ENCODE results near the gene TARP.

Gene TARP

DNA sequence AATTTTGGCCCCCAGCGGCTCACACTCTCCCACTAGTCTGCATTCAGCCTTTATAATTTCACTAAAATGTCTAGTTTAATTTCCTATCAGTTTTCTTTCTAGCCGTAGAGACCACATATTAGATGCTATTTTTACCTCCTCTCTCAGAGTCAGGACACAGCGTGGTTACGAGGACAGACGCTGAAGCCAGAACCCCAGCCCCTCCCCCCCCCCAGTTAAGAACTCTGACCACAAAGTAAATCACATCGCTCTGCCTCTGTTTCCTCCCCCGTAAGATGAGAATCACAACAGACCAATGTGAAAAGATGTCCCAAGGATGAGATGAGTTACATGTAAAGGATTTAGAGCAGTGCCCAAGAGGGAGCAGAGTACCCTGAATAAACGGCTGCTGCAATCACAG lies 11.1 kb upstream of the TARP start:
- Histone ChIP-seq H3K4me3 (no peak overlapping the region), H3K4me1 (ENCODE audit: low read depth) (no peaks in the 10 kb centered on the region), H3K36me3 (ENCODE audit: low read depth) (no peaks in the 10 kb centered on the region), H3K9me3 (no peaks in the 10 kb centered on the region)
- intact Hi-C loops (cut with DNase I, micrococcal nuclease): no loop called here
- TF ChIP-seq, protein P1, sequence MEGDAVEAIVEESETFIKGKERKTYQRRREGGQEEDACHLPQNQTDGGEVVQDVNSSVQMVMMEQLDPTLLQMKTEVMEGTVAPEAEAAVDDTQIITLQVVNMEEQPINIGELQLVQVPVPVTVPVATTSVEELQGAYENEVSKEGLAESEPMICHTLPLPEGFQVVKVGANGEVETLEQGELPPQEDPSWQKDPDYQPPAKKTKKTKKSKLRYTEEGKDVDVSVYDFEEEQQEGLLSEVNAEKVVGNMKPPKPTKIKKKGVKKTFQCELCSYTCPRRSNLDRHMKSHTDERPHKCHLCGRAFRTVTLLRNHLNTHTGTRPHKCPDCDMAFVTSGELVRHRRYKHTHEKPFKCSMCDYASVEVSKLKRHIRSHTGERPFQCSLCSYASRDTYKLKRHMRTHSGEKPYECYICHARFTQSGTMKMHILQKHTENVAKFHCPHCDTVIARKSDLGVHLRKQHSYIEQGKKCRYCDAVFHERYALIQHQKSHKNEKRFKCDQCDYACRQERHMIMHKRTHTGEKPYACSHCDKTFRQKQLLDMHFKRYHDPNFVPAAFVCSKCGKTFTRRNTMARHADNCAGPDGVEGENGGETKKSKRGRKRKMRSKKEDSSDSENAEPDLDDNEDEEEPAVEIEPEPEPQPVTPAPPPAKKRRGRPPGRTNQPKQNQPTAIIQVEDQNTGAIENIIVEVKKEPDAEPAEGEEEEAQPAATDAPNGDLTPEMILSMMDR (IDR thresholded peaks at IDR 0.05): no peak
- DNase-seq (no peak), ATAC-seq (no peak)

DNA sequence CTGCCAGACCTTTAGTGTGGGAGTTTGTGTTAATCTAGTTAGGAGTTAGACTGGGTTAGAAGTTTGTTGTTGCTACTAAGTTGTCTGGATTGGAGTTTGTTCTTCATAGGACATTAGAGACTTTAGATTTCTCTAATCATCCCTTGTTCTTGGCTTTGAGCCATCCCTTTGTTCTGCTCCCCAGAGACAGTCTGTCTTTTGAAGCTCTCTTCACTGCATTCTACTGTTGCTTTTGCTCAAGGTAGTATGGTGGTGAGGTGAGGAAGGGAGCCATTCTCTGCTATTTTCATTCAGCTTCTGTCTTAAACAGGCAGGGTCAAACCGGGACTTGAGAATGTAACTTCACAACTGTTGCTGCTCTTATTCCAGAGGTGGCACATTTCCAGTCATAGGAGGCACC lies 10.4 kb upstream of the TARP start:
- no peaks in the 10 kb centered on the region for H3K9me3 ChIP-seq
- no peak overlapping the region for H3K4me3 ChIP-seq
- no peaks in the 10 kb centered on the region for H3K36me3 ChIP-seq (ENCODE audit: low read depth)
- ATAC-seq: no peak
- TF ChIP-seq, protein P1 (IDR thresholded peaks at IDR 0.05): no peak
- intact Hi-C loops (cut with DNase I, micrococcal nuclease): no loop called here
- no peaks in the 10 kb centered on the region for H3K4me1 ChIP-seq (ENCODE audit: low read depth)
- DNase-seq: no peak

DNA sequence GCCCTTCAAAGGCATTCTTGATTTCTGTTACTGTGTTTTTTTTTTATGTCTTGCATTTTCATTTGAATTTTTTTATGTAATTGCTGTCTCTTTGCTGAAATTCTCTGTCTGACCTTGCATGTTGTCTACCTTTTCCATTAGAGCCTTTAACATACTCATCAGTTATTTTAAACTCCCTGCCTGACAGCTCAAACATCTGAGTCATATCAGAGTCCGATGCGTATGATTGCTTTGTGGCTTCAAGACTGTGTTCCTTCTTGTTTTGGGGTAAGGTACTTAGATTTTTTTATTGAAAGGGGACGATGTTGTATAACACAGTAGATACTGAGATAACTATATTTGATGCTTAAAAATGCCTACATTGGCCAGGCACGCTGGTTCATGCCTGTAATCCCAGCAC lies 9.7 kb upstream of the TARP start:
- intact Hi-C loops (cut with DNase I, micrococcal nuclease): no loop called here
- no peaks in the 10 kb centered on the region for H3K9me3 ChIP-seq
- H3K4me3 ChIP-seq: no peak overlapping the region
- TF ChIP-seq, protein P1 (IDR thresholded peaks at IDR 0.05): no peak
- no peaks in the 10 kb centered on the region for H3K4me1 ChIP-seq (ENCODE audit: low read depth)
- ATAC-seq (no peak), DNase-seq (no peak)
- H3K36me3 ChIP-seq (ENCODE audit: low read depth): no peaks in the 10 kb centered on the region

DNA sequence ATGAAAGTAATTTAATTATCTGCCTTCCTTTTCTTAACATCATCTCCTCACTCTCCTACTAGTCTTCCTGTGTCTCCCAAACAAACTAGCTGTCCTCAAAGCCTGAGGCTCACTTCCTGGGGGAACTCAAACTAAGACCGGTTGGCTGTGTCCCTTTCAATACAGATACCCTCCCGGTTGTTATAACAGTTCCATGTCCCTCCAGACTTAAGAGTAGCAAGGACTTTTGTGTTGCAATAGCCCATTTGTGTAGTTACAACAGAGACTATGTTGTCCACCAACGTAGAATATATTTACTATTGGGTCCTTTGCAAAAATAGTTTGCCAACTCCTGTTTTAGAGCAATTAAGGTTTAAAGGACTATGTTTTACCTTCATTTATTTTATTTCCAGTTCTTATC lies 8.6 kb upstream of the TARP start:
- Histone ChIP-seq H3K9me3 (no peaks in the 10 kb centered on the region), H3K36me3 (ENCODE audit: low read depth) (no peaks in the 10 kb centered on the region), H3K4me1 (ENCODE audit: low read depth) (no peaks in the 10 kb centered on the region), H3K4me3 (no peak overlapping the region)
- intact Hi-C loops (cut with DNase I, micrococcal nuclease): no loop called here
- TF ChIP-seq, protein P1 (IDR thresholded peaks at IDR 0.05): no peak
- no peak for DNase-seq
- ATAC-seq: no peak

DNA sequence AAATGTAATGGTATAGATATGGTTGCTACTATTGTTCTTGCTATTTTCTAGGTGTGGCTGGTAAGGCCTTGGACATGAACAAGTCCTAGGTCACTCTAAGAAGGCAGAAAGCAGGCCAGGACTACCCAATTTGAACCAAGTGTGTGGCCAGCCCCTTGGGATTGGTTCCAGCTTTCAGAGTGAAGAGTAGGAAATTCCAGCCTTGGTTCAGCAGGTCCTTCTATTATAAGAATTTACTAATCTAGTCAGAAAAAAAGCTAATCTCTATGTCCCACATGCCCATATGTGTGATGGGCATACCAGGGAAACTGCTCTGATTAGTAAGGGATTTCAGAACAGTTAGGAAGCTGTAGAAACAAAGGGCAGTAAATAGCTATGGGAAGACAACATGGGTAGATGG lies 7.8 kb upstream of the TARP start:
- intact Hi-C loops (cut with DNase I, micrococcal nuclease): no loop called here

DNA sequence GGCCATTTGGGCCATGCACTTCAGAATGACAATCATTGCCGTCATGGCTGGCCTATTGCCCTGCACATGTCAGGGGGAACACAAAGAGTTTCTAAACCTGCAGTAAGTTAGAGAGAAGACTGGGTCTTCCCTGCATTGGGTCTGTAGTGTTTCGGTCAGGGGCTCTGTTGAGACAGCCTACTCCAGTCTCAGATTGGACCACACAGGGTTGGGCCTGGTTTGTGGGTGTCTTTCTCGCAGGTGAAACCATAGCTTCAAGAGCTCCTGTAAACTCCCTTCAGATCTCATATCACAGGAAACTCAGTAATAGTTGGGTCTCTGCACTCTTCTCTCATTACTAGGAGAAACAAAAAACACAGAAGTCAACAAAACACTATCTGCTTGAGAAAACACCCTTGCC lies 7.3 kb upstream of the TARP start:
- H3K4me3 ChIP-seq: no peak overlapping the region
- no peaks in the 10 kb centered on the region for H3K4me1 ChIP-seq (ENCODE audit: low read depth)
- no peaks in the 10 kb centered on the region for H3K36me3 ChIP-seq (ENCODE audit: low read depth)
- TF ChIP-seq, protein P1 (IDR thresholded peaks at IDR 0.05): no peak
- intact Hi-C loops (cut with DNase I, micrococcal nuclease): no loop called here
- DNase-seq: no peak
- ATAC-seq: no peak
- H3K9me3 ChIP-seq: no peaks in the 10 kb centered on the region

More for the DNA sequence above, 7.8 kb upstream of the TARP start:
- no peak for DNase-seq
- no peak for ATAC-seq
- Histone ChIP-seq H3K36me3 (ENCODE audit: low read depth) (no peaks in the 10 kb centered on the region), H3K4me3 (no peak overlapping the region), H3K9me3 (no peaks in the 10 kb centered on the region), H3K4me1 (ENCODE audit: low read depth) (no peaks in the 10 kb centered on the region)
- TF ChIP-seq, protein P1 (IDR thresholded peaks at IDR 0.05): no peak
